Tibial nerve (tissue), 4 donors: ENCODE data around the gene ARSJ.

Experiments
- CTCF ChIP-seq, 5 experiments: fragments of 200-600 bp in 3 of 5; fragments of 450-650 bp in 2 of 5; sonication (generic) in 3 of 5; IDR thresholded peaks; one replicate each; pipeline ENCODE4 v1.5.1; 2016 to 2019; ENCODE audit warnings: antibody characterized with exemption in 5 of 5, mild to moderate bottlenecking in 3 of 5, moderate library complexity in 2 of 5
- EP300 ChIP-seq, 2 donors: sonication (generic); formaldehyde crosslinking; IDR thresholded peaks; one replicate each; pipeline ENCODE4 v1.6.1; 2017; ENCODE audit warnings: antibody characterized with exemption in 2 of 2, mild to moderate bottlenecking in 1 of 2
- POLR2A ChIP-seq, 2 donors: fragments of 450-650 bp; IDR thresholded peaks; one replicate each; pipeline ENCODE4 v1.6.1; 2017; ENCODE audit warnings: antibody characterized with exemption in 2 of 2, mild to moderate bottlenecking in 2 of 2, moderate library complexity in 2 of 2

GRCh38 chr4:113905301-113905700, 74.1 kb downstream of the ARSJ start:
- no peak for TF ChIP-seq POLR2A (IDR thresholded peaks at IDR 0.05)
- TF ChIP-seq CTCF (IDR thresholded peaks at IDR 0.05), result no peak
- no peak for TF ChIP-seq EP300 (IDR thresholded peaks at IDR 0.05)
